ENCODE results near the gene XPO1.

Gene XPO1

DNA sequence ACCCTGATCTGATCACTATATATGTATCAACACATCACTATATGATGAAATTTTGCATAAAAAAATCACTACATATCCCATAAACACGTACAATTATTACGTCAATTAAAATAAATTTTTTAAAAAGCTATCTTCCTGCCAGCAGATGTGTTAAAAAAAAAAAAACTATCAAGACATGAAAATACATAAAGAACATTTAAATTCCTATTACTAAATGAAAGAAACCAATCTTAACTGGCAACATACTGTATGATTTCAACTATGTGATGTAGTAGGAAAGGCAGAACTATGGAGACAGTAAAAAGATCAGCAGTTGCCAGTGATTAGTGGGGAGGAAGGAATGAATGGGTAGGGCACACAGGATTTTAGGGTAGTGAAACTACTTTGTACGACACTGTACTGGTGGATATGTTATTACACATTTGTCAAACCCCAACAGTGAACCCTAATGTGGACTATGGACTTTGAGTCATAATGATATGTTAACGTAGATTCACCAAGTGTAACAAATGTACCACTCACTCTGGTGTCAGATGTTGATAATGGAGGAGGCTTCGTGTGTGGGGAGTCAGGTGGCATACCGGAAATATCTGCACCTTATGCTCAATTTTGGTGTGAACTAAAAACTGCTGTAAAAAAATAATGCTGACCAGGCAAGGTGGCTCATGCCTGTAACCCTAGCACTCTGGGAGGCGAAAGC is 94.7 kb downstream of the XPO1 start:
- CTCF ChIA-PET = interaction anchor here (1.2 kb wide), 1 partner anchor 18 kb away, joined by 3 read pairs; no protein-coding TSS in a partner anchor
- Mint-ChIP-seq H3K36me3 (peaks cover 26% of the 10 kb centered on the region), H3K9me3 (no peaks in the 10 kb centered on the region), H3K4me3 (no peak overlapping the region), H3K4me1 (peaks cover 19% of the 10 kb centered on the region), H3K27ac (no peak overlapping the region), H3K27me3 (no peaks in the 10 kb centered on the region)
- DNase-seq = no peak

DNA sequence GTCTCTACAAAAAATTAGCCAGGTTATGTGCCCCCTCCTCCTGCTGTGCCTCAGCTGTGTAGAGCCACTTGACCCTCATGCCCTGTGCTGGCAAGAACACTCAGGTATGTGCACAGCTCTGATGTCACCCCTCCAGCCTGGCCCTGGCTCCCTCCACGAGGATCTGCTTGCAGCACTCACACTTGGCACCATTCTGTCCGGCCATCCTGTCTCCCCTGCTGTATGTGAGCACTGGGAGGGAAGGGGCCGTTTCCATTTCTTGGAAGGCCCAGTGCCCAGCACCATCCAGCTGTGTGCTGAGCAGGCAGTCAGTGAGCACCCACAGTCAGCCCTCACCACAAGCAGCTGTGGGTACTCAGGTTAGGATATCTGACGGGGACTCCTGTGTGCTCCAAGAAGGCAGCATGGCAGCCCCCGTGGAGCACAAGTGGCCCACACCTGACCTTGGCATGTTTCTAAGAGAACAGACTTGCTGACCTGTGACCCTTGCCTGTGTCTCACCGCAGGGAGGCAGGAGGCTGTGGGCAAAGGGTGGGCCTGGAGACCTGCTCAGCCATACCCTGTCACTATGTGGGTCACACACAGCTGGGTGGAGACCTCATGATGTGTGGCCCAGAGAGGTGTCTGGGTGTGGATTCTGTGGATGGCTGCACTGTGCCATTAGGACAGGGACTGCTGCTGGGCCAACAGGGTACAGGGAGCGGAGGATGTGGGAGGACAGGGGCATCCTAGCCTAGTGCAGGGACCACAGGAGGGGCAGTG is 98.7 kb downstream of the XPO1 start:
- no peak for DNase-seq
- Mint-ChIP-seq H3K9me3 (peaks cover 17% of the 10 kb centered on the region), H3K4me3 (no peak overlapping the region), H3K36me3 (peaks cover 35% of the 10 kb centered on the region), H3K4me1 (peaks cover 36% of the 10 kb centered on the region), H3K27me3 (no peaks in the 10 kb centered on the region), H3K27ac (no peak overlapping the region)
- CTCF ChIA-PET = interaction anchor here (1.1 kb wide), 1 partner anchor 13 kb away, joined by 8 read pairs; no protein-coding TSS in a partner anchor

GRCh38 chr2:61438670-61439069 is 99.5 kb downstream of the XPO1 start:
- no peak overlapping the region for H3K27ac Mint-ChIP-seq
- no peaks in the 10 kb centered on the region for H3K27me3 Mint-ChIP-seq
- H3K9me3 Mint-ChIP-seq = peaks cover 17% of the 10 kb centered on the region
- H3K36me3 Mint-ChIP-seq = peaks cover 32% of the 10 kb centered on the region
- no peak overlapping the region for H3K4me3 Mint-ChIP-seq
- CTCF ChIA-PET = interaction anchor here (0.6 to 1.1 kb wide), 2 partner anchors 12 to 205 kb away, joined by 3 to 8 read pairs; no protein-coding TSS in a partner anchor
- no peak for DNase-seq
- peaks cover 37% of the 10 kb centered on the region for H3K4me1 Mint-ChIP-seq

- no peak for DNase-seq
- Mint-ChIP-seq H3K27ac (peak overlapping the region; percentile 56), H3K27me3 (no peaks in the 10 kb centered on the region), H3K4me1 (peaks cover 27% of the 10 kb centered on the region), H3K4me3 (no peak overlapping the region), H3K9me3 (peaks cover 17% of the 10 kb centered on the region), H3K36me3 (peaks cover 26% of the 10 kb centered on the region)
- CTCF ChIA-PET = no interaction called here
Observed at GRCh38 chr2:61437170-61437569, 101.0 kb downstream of the XPO1 start.

DNA sequence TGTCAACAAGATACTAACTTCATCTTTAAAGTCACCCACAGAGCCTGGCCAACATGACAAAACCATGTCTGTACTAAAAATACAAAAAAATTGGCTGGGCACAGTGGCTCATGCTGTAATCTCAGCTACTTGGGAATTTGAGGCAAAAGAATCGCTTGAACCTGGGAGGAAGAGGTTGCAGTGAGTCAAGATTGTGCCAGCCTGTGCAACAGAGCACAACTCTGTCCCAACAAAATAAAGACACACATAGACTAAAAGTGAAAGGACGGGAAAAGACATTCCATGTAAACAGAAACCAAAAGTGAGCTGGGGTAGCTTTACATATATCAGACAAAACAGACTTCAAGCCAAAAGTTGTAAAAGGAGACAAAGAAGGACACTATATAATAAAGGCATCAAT is 102.1 kb downstream of the XPO1 start:
- H3K36me3 Mint-ChIP-seq = peaks cover 24% of the 10 kb centered on the region
- no peak for DNase-seq
- H3K27me3 Mint-ChIP-seq = no peaks in the 10 kb centered on the region
- CTCF ChIA-PET = interaction anchor here (1.0 kb wide), 1 partner anchor 10 kb away, joined by 3 read pairs; no protein-coding TSS in a partner anchor
- peaks cover 17% of the 10 kb centered on the region for H3K9me3 Mint-ChIP-seq
- H3K4me3 Mint-ChIP-seq = no peak overlapping the region
- peak overlapping the region; percentile 5 for H3K27ac Mint-ChIP-seq
- H3K4me1 Mint-ChIP-seq = peaks cover 25% of the 10 kb centered on the region

DNA sequence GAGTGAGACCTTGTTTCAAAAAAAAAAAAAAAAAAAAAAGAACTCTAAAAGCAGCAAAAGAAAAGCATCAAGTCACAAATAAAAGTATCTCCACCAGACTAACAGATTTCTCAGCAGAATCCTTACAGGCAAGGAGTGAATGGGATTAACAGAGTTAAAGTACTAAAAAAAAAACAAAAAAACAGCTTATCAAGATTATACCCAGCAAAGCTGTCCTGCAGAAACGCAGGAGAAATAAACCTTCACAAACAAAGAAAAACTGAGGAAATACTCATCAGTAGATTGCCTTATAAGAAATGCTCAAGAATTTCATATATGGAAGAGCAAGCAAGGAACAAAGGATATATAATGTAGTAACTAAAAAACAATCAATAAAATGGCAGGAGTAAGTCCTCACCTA is 102.9 kb downstream of the XPO1 start:
- Mint-ChIP-seq H3K9me3 (peaks cover 17% of the 10 kb centered on the region), H3K27me3 (no peaks in the 10 kb centered on the region), H3K4me3 (no peak overlapping the region), H3K36me3 (peaks cover 24% of the 10 kb centered on the region), H3K4me1 (peaks cover 25% of the 10 kb centered on the region), H3K27ac (no peak overlapping the region)
- CTCF ChIA-PET = interaction anchor here (1.3 kb wide), 1 partner anchor 23 kb away, joined by 3 read pairs; no protein-coding TSS in a partner anchor
- no peak for DNase-seq

- H3K36me3 Mint-ChIP-seq = peaks cover 21% of the 10 kb centered on the region
- no peak overlapping the region for H3K27ac Mint-ChIP-seq
- CTCF ChIA-PET = no interaction called here
- peaks cover 17% of the 10 kb centered on the region for H3K9me3 Mint-ChIP-seq
- no peak for DNase-seq
- no peaks in the 10 kb centered on the region for H3K27me3 Mint-ChIP-seq
- no peak overlapping the region for H3K4me3 Mint-ChIP-seq
- peaks cover 25% of the 10 kb centered on the region for H3K4me1 Mint-ChIP-seq
Observed at GRCh38 chr2:61434314-61434713, 103.8 kb downstream of the XPO1 start.

GRCh38 chr2:61433606-61434005 is 104.5 kb downstream of the XPO1 start:
- no peak overlapping the region for H3K4me3 Mint-ChIP-seq
- peaks cover 18% of the 10 kb centered on the region for H3K36me3 Mint-ChIP-seq
- DNase-seq = no peak
- CTCF ChIA-PET = no interaction called here
- peaks cover 17% of the 10 kb centered on the region for H3K9me3 Mint-ChIP-seq
- no peak overlapping the region for H3K27ac Mint-ChIP-seq
- peaks cover 25% of the 10 kb centered on the region for H3K4me1 Mint-ChIP-seq
- H3K27me3 Mint-ChIP-seq = no peaks in the 10 kb centered on the region

DNA sequence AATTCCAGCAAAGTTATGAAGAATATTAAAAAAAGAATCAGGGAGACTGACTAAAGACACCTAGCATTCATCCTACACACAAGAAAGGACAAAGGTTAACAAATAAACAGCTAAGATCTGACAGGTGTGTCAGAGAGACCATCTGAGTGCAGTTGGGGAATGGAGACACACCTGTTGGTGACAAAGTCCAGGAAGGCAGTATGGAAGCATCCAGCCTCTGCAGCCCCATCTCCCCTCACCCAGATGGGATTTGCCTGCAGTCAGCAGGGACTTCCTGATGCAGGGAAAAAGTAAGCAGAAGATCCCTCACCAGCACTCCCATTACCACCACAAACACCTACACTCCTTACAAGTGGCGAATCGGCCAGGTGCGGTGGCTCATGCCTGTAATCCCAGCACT is 105.2 kb downstream of the XPO1 start:
- peaks cover 28% of the 10 kb centered on the region for H3K4me1 Mint-ChIP-seq
- CTCF ChIA-PET = no interaction called here
- peaks cover 15% of the 10 kb centered on the region for H3K36me3 Mint-ChIP-seq
- H3K27me3 Mint-ChIP-seq = no peaks in the 10 kb centered on the region
- DNase-seq = no peak
- no peak overlapping the region for H3K27ac Mint-ChIP-seq
- H3K9me3 Mint-ChIP-seq = peaks cover 16% of the 10 kb centered on the region
- no peak overlapping the region for H3K4me3 Mint-ChIP-seq

- peaks cover 6% of the 10 kb centered on the region for H3K9me3 Mint-ChIP-seq
- DNase-seq = no peak
- no peak overlapping the region for H3K27ac Mint-ChIP-seq
- H3K4me1 Mint-ChIP-seq = peaks cover 28% of the 10 kb centered on the region
- no peak overlapping the region for H3K4me3 Mint-ChIP-seq
- CTCF ChIA-PET = no interaction called here
- H3K36me3 Mint-ChIP-seq = peaks cover 6% of the 10 kb centered on the region
- H3K27me3 Mint-ChIP-seq = no peaks in the 10 kb centered on the region
Observed at GRCh38 chr2:61431345-61431744, 106.8 kb downstream of the XPO1 start.
